NCI-H446 (cell line): Measurements from ENCODE around the gene SENP2.
A peak's percentile ranks its signal among the peaks of the same experiment; 100 is the strongest.
"Not testable (repeated sequence)": the region's sequence is repeated elsewhere in the genome, so short reads cannot be mapped to it uniquely, and the experiment has no call there.

Source experiments
- DNase-seq, 2 experiments: peaks; one replicate each; lab custom pipeline; 2025; lab: John Stamatoyannopoulos, UW

Gene SENP2

GRCh38 chr3:185586686-185587039, 568 bp downstream of the SENP2 start:
- DNase-seq: no peak

- no peak for DNase-seq
These were observed 8.0 kb downstream of the SENP2 start for GRCh38 chr3:185594073-185594472.

- no peak for DNase-seq
These were observed 9.4 kb downstream of the SENP2 start for GRCh38 chr3:185595526-185595925.

- DNase-seq: no peak
These were observed 19.5 kb downstream of the SENP2 start for GRCh38 chr3:185605566-185605965.

- no peak for DNase-seq
These were observed 20.1 kb downstream of the SENP2 start for GRCh38 chr3:185606196-185606595.

GRCh38 chr3:185613016-185613415, 26.9 kb downstream of the SENP2 start:
- DNase-seq: no peak

- DNase-seq: peak in 1 of 2 experiments; percentile 28
These were observed 38.0 kb downstream of the SENP2 start for GRCh38 chr3:185623939-185624665.

GRCh38 chr3:185625784-185626183, 39.7 kb downstream of the SENP2 start:
- DNase-seq: no peak

- DNase-seq: no peak
These were observed 43.6 kb downstream of the SENP2 start for GRCh38 chr3:185629554-185630181.

GRCh38 chr3:185630182-185630622, 44.1 kb downstream of the SENP2 start:
- DNase-seq: peak in 1 of 2 experiments; percentile 24

GRCh38 chr3:185631108-185631507, 45.0 kb downstream of the SENP2 start:
- no peak for DNase-seq

- DNase-seq: no peak
These were observed 45.6 kb downstream of the SENP2 start for GRCh38 chr3:185631508-185632206.

GRCh38 chr3:185632996-185633395, 46.9 kb downstream of the SENP2 start:
- no peak for DNase-seq

GRCh38 chr3:185637388-185637787, 51.3 kb downstream of the SENP2 start:
- DNase-seq: no peak

GRCh38 chr3:185638651-185639050, 52.6 kb downstream of the SENP2 start:
- not testable (repeated sequence) for DNase-seq

GRCh38 chr3:185639632-185640206, 53.6 kb downstream of the SENP2 start:
- DNase-seq: no peak

GRCh38 chr3:185640308-185640707, 54.2 kb downstream of the SENP2 start:
- no peak for DNase-seq

- not testable (repeated sequence) for DNase-seq
These were observed 59.1 kb downstream of the SENP2 start for GRCh38 chr3:185645191-185645590.

- no peak for DNase-seq
These were observed 59.7 kb downstream of the SENP2 start for GRCh38 chr3:185645596-185646381.

GRCh38 chr3:185646382-185647133, 60.5 kb downstream of the SENP2 start:
- DNase-seq: no peak
